Choroid plexus epithelial cell (primary cell): Measurements from ENCODE around the gene NEO1.

ENCODE experiments used
- DNase-seq: peaks from one replicate; pipeline ENCODE4 v3.0.0-alpha.2; 2010; ENCODE audit warnings: low read depth
- H3K4me3 ChIP-seq: 2 replicates; pipeline ENCODE4 v1.5.1; 2011; ENCODE audit warnings: low read depth, mild to moderate bottlenecking, control low read depth, low read length, moderate library complexity
- CTCF ChIP-seq: conservative IDR thresholded peaks from 2 replicates; pipeline ENCODE4 v1.5.1; 2011; ENCODE audit warnings: low read depth, mild to moderate bottlenecking, control low read depth, inconsistent platforms, low read length, moderate library complexity

The NEO1 gene

GRCh38 chr15:73116164-73116563 lies 63.9 kb downstream of the NEO1 start:
- DNase-seq: no peak
- no peak for TF ChIP-seq CTCF
- H3K4me3 ChIP-seq: no peak overlapping the region

- H3K4me3 ChIP-seq: no peak overlapping the region
- no peak for DNase-seq
- no peak for TF ChIP-seq CTCF
Measured at GRCh38 chr15:73118055-73118454, 65.8 kb downstream of the NEO1 start.

GRCh38 chr15:73119478-73119877 lies 67.2 kb downstream of the NEO1 start:
- DNase-seq: no peak
- H3K4me3 ChIP-seq: no peak overlapping the region
- no peak for TF ChIP-seq CTCF

- H3K4me3 ChIP-seq: no peak overlapping the region
- DNase-seq: no peak
- TF ChIP-seq CTCF: no peak
Measured at GRCh38 chr15:73120269-73120668, 68.0 kb downstream of the NEO1 start.

- no peak overlapping the region for H3K4me3 ChIP-seq
- no peak for TF ChIP-seq CTCF
- peak; percentile 20 for DNase-seq
Measured at GRCh38 chr15:73125219-73125618, 73.0 kb downstream of the NEO1 start.

GRCh38 chr15:73127302-73127936 lies 75.2 kb downstream of the NEO1 start:
- peak; percentile 95 for TF ChIP-seq CTCF

GRCh38 chr15:73130830-73131229 lies 78.6 kb downstream of the NEO1 start:
- no peak for TF ChIP-seq CTCF
- no peak for DNase-seq
- H3K4me3 ChIP-seq: no peak overlapping the region

More at GRCh38 chr15:73127302-73127936, 75.2 kb downstream of the NEO1 start:
- H3K4me3 ChIP-seq: no peak overlapping the region
- DNase-seq: peak; percentile 57
